GM12873 (cell line): ENCODE measurements around the gene SFTA2.

Source experiments
- CTCF ChIP-seq: IDR thresholded peaks from 2 replicates; pipeline ENCODE4 v1.5.1; 2012; ENCODE audit warnings: low read depth, mild to moderate bottlenecking, moderate library complexity, low read length, control low read depth; ENCODE audit not compliant: insufficient read depth; ENCODE audit errors: missing control alignments

Gene SFTA2

GRCh38 chr6:30930506-30930905, 1.5 kb downstream of the SFTA2 start:
- TF ChIP-seq CTCF = no peak

- no peak for TF ChIP-seq CTCF
Measured at GRCh38 chr6:30928677-30929076, 3.3 kb downstream of the SFTA2 start.

GRCh38 chr6:30926644-30927043, 5.3 kb downstream of the SFTA2 start:
- no peak for TF ChIP-seq CTCF

GRCh38 chr6:30922447-30922852, 9.5 kb downstream of the SFTA2 start:
- TF ChIP-seq CTCF = no peak

- TF ChIP-seq CTCF = no peak
Measured at GRCh38 chr6:30918670-30919069, 13.3 kb downstream of the SFTA2 start.

- no peak for TF ChIP-seq CTCF
Measured at GRCh38 chr6:30917487-30917886, 14.5 kb downstream of the SFTA2 start.

- TF ChIP-seq CTCF = no peak
Measured at GRCh38 chr6:30917041-30917440, 14.9 kb downstream of the SFTA2 start.

- peak; percentile 70 for TF ChIP-seq CTCF
Measured at GRCh38 chr6:30915591-30915946, 16.4 kb downstream of the SFTA2 start.
